ENCODE data around the gene TEKT2. TPM values are rescaled to one million over a fixed set of nuclear protein-coding genes. Genes with fewer than 3 reads are reported as not detected.

Gene TEKT2
- total RNA-seq, 1 experiment from 2014 or later = 0.20 TPM

GRCh38 chr1:36080801-36081200 lies 3.1 kb upstream of the TEKT2 start:
- no peak overlapping the region for H2BK5ac ChIP-seq (ENCODE audit: insufficient read length, low read length)
- no peaks in the 10 kb centered on the region for H3K9me3 Mint-ChIP-seq
- no peak overlapping the region for H3K4ac ChIP-seq (ENCODE audit: low read depth, low read length)
- no peak overlapping the region for H3K9ac ChIP-seq (ENCODE audit: extremely low read depth, insufficient read length, low read length)
- H2BK12ac ChIP-seq (ENCODE audit: insufficient read length, low read depth, low read length) = no peak overlapping the region
- H3K27me3 ChIP-seq (ENCODE audit: insufficient read depth, low read length) = no peaks in the 10 kb centered on the region
- no peak overlapping the region for H3K4me2 ChIP-seq (ENCODE audit: insufficient read depth, insufficient read length, low read length)
- H3K23ac ChIP-seq (ENCODE audit: insufficient read length, low read depth, low read length) = no peak overlapping the region
- no peak overlapping the region for H3T11ph ChIP-seq (ENCODE audit: low read length)
- H3K27ac ChIP-seq (ENCODE audit: insufficient read length, low read depth, low read length) = no peak overlapping the region
- no peak overlapping the region for H2AK5ac ChIP-seq (ENCODE audit: insufficient read length, low read length)
- no peak for TF ChIP-seq CTCF (conservative IDR thresholded peaks at IDR 0.05)
- H3K27me3 Mint-ChIP-seq (ENCODE audit: low read depth) = peaks cover 14% of the 10 kb centered on the region
- no peaks in the 10 kb centered on the region for H3K9me3 ChIP-seq (ENCODE audit: control insufficient read depth, low read depth, low read length)
- H3K18ac ChIP-seq (ENCODE audit: insufficient read length, low read depth, low read length) = no peak overlapping the region
- no CpG with 5 or more reads among the region's 6 CpGs for WGBS (ENCODE audit: extremely low coverage, insufficient read length, low lambda C conversion rate)
- H3K36me3 Mint-ChIP-seq (ENCODE audit: insufficient read depth in 1 of 3, low read depth in 3 of 3) = no peaks in the 10 kb centered on the region
- H3K79me1 ChIP-seq (ENCODE audit: insufficient read depth, low read depth, low read length, poor library complexity, severe bottlenecking) = no peaks in the 10 kb centered on the region
- no peak overlapping the region for H3K14ac ChIP-seq (ENCODE audit: insufficient read depth, low read length)
- H3K79me2 ChIP-seq (ENCODE audit: insufficient read depth, low read length) = no peaks in the 10 kb centered on the region
- no peak overlapping the region for H2AFZ ChIP-seq (ENCODE audit: low read length)
- no peak overlapping the region for H2BK120ac ChIP-seq (ENCODE audit: low read depth, low read length, poor library complexity, severe bottlenecking)
- no peak overlapping the region for H3K4me3 Mint-ChIP-seq
- no peak overlapping the region for H3K56ac ChIP-seq (ENCODE audit: insufficient read length, low read depth, low read length)
- no peaks in the 10 kb centered on the region for H3K4me1 ChIP-seq (ENCODE audit: insufficient read depth, low read length)
- H4K91ac ChIP-seq (ENCODE audit: insufficient read length, low read depth, low read length) = no peak overlapping the region
- no peaks in the 10 kb centered on the region for H4K20me1 ChIP-seq (ENCODE audit: control insufficient read depth, insufficient read depth, insufficient read length)
- no peak overlapping the region for H2BK20ac ChIP-seq (ENCODE audit: low read depth, low read length, poor library complexity, severe bottlenecking)
- H3K4me1 Mint-ChIP-seq = peaks cover 9% of the 10 kb centered on the region in 2 experiments; a peak in 3 of 4 replicates
- peaks cover 8% of the 10 kb centered on the region for H3K23me2 ChIP-seq (ENCODE audit: insufficient read length, low read depth, low read length, poor library complexity, severe bottlenecking)
- no peak overlapping the region for H4K8ac ChIP-seq (replicated peaks; ENCODE audit: insufficient read length, low read depth, low read length)
- no peak overlapping the region for H2BK15ac ChIP-seq (ENCODE audit: low read depth, low read length)
- H3K27ac Mint-ChIP-seq = no peak overlapping the region
- DNase-seq = no peak
- H4K5ac ChIP-seq (ENCODE audit: insufficient read length, low read depth, low read length) = no peak overlapping the region

Measured in H9 (cell line).